ENCODE measurements around the gene ODAD4.

ODAD4 gene

GRCh38 chr17:41930009-41930832 lies at the start of gene ODAD4:
ODAD4 (plus strand) TSS chr17:41930617; CDS start chr17:41930724, 107 bp downstream.
- DNase-seq, result peak; percentile 98

- no peak for DNase-seq
Measured at GRCh38 chr17:41882756-41883155, 47.7 kb upstream of the ODAD4 start.

- no peak for DNase-seq
Measured at GRCh38 chr17:41885733-41886132, 44.7 kb upstream of the ODAD4 start.

GRCh38 chr17:41888332-41888965 lies 42.0 kb upstream of the ODAD4 start:
- no peak for DNase-seq

- DNase-seq, result no peak
Measured at GRCh38 chr17:41891135-41892020, 39.0 kb upstream of the ODAD4 start.

GRCh38 chr17:41892021-41892376 lies 38.4 kb upstream of the ODAD4 start:
- DNase-seq, result no peak

GRCh38 chr17:41893384-41893783 lies 37.0 kb upstream of the ODAD4 start:
- DNase-seq, result no peak

- DNase-seq, result no peak
Measured at GRCh38 chr17:41894791-41895331, 35.6 kb upstream of the ODAD4 start.

- DNase-seq, result no peak
Measured at GRCh38 chr17:41895617-41896016, 34.8 kb upstream of the ODAD4 start.

- DNase-seq, result no peak
Measured at GRCh38 chr17:41896726-41897125, 33.7 kb upstream of the ODAD4 start.

- no peak for DNase-seq
Measured at GRCh38 chr17:41901646-41902045, 28.8 kb upstream of the ODAD4 start.

- no peak for DNase-seq
Measured at GRCh38 chr17:41904242-41904841, 26.1 kb upstream of the ODAD4 start.

- DNase-seq, result no peak
Measured at GRCh38 chr17:41905172-41905571, 25.2 kb upstream of the ODAD4 start.

- no peak for DNase-seq
Measured at GRCh38 chr17:41906465-41907184, 23.8 kb upstream of the ODAD4 start.

- no peak for DNase-seq
Measured at GRCh38 chr17:41907185-41907556, 23.2 kb upstream of the ODAD4 start.

GRCh38 chr17:41907633-41908539 lies 22.5 kb upstream of the ODAD4 start:
- no peak for DNase-seq

GRCh38 chr17:41909088-41909487 lies 21.3 kb upstream of the ODAD4 start:
- no peak for DNase-seq

GRCh38 chr17:41910701-41911391 lies 19.6 kb upstream of the ODAD4 start:
- DNase-seq, result no peak

GRCh38 chr17:41912925-41913324 lies 17.5 kb upstream of the ODAD4 start:
- no peak for DNase-seq

GRCh38 chr17:41913798-41914197 lies 16.6 kb upstream of the ODAD4 start:
- DNase-seq, result no peak
